ENCODE measurements around the gene LAMB4.

DNA sequence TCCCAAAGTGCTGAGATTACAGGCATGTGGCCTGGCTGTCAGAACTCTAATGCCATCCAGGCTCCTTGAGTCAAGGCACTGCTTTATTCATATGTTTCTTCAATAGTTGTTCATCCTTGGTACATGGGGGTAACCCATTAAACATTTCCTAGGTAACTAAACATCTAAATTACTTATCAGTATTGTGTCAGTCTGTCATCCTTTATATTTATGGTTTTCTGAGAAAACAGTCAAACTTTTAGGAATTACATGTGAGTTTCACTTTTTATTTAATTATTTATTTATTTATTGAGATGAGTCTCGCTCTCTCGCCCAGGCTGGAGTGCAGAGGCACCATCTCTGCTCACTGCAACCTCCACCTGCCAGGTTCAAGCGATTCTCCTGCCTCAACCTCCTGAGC, 81.7 kb downstream of the LAMB4 start:
- TF ChIP-seq, protein P1, sequence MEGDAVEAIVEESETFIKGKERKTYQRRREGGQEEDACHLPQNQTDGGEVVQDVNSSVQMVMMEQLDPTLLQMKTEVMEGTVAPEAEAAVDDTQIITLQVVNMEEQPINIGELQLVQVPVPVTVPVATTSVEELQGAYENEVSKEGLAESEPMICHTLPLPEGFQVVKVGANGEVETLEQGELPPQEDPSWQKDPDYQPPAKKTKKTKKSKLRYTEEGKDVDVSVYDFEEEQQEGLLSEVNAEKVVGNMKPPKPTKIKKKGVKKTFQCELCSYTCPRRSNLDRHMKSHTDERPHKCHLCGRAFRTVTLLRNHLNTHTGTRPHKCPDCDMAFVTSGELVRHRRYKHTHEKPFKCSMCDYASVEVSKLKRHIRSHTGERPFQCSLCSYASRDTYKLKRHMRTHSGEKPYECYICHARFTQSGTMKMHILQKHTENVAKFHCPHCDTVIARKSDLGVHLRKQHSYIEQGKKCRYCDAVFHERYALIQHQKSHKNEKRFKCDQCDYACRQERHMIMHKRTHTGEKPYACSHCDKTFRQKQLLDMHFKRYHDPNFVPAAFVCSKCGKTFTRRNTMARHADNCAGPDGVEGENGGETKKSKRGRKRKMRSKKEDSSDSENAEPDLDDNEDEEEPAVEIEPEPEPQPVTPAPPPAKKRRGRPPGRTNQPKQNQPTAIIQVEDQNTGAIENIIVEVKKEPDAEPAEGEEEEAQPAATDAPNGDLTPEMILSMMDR (IDR thresholded peaks at IDR 0.05): no peak
- TF ChIP-seq POLR2A (IDR thresholded peaks at IDR 0.05; ENCODE audit: low read depth) (no peak), POLR2AphosphoS5 (IDR thresholded peaks at IDR 0.05) (no peak)

All from esophagus muscularis mucosa (tissue), 3 donors.